K562 (cell line): ENCODE results near the gene UBE2QL1. TPM values are rescaled to one million over a fixed set of nuclear protein-coding genes. Genes with fewer than 3 reads are reported as not detected.
A peak's percentile ranks its signal among the peaks of the same experiment; 100 is the strongest.

ENCODE experiments used
- ASH1L ChIP-seq: fragments of 450-650 bp; IDR thresholded peaks from 2 replicates; pipeline ENCODE4 v1.6.1; 2018; ENCODE audit warnings: borderline replicate concordance, mild to moderate bottlenecking, low read depth; ENCODE audit not compliant: partially characterized antibody
- CHD1 ChIP-seq: fragments of 200-600 bp; sonication (generic); IDR thresholded peaks from one replicate; pipeline ENCODE4 v1.6.1; 2012; ENCODE audit warnings: mild to moderate bottlenecking, moderate library complexity, low read length, inconsistent platforms
- CTCF ChIP-seq, 3 experiments: IDR thresholded peaks in 2 of 3; conservative IDR thresholded peaks in 1 of 3; 2 replicates each; pipeline ENCODE4 v1.5.1; 2011 to 2012; ENCODE audit warnings: low read length in 3 of 3, mild to moderate bottlenecking in 3 of 3, control low read depth in 2 of 3, improper control_type of control experiment in 1 of 3, inconsistent platforms in 1 of 3, low read depth in 1 of 3, mixed read lengths in 1 of 3, moderate library complexity in 1 of 3; ENCODE audit not compliant: insufficient read depth in 2 of 3
- DACH1 ChIP-seq: fragments of 450-650 bp; IDR thresholded peaks from 2 replicates; pipeline ENCODE4 v1.6.1; 2018; ENCODE audit not compliant: partially characterized antibody
- LEF1 ChIP-seq: fragments of 450-650 bp; IDR thresholded peaks from 2 replicates; pipeline ENCODE4 v1.6.1; 2016; ENCODE audit warnings: mild to moderate bottlenecking
- MTF1 ChIP-seq: fragments of 250-450 bp; sonication (Bioruptor Pico); IDR thresholded peaks from 2 replicates; pipeline ENCODE4 v1.9.0; 2021; ENCODE audit warnings: moderate library complexity, mild to moderate bottlenecking, inconsistent platforms, borderline replicate concordance
- PHF21A ChIP-seq: fragments of 450-650 bp; IDR thresholded peaks from 2 replicates; pipeline ENCODE4 v1.6.1; 2017; ENCODE audit warnings: low read depth, borderline replicate concordance
- SMC3 ChIP-seq: conservative IDR thresholded peaks from 2 replicates; pipeline ENCODE4 v1.6.1; 2011; ENCODE audit warnings: low read depth, low read length, improper control_type of control experiment; ENCODE audit not compliant: insufficient read depth
- TARDBP ChIP-seq: fragments of 450-650 bp; IDR thresholded peaks from 2 replicates; pipeline ENCODE4 v1.6.1; 2016
- ZBTB34 ChIP-seq: fragments of 250-450 bp; sonication (Bioruptor Pico); IDR thresholded peaks from 2 replicates; pipeline ENCODE4 v1.8.0; 2021; ENCODE audit warnings: mild to moderate bottlenecking, moderate library complexity
- ZBTB8A ChIP-seq: fragments of 450-650 bp; IDR thresholded peaks from 2 replicates; pipeline ENCODE4 v1.6.1; 2018; ENCODE audit warnings: mild to moderate bottlenecking, moderate library complexity; ENCODE audit not compliant: partially characterized antibody
- ZFP1 ChIP-seq: fragments of 450-650 bp; formaldehyde crosslinking; IDR thresholded peaks from 2 replicates; pipeline ENCODE4 v1.4.0; 2020; ENCODE audit warnings: mild to moderate bottlenecking, mixed read lengths
- ZNF124 ChIP-seq: sonication (generic); formaldehyde crosslinking; IDR thresholded peaks from 2 replicates; pipeline ENCODE4 v1.8.1; 2022; ENCODE audit warnings: missing genetic modification reagents
- ZNF695 ChIP-seq: fragments of 450-650 bp; formaldehyde crosslinking; IDR thresholded peaks from 2 replicates; pipeline ENCODE4 v1.4.0; 2020; ENCODE audit warnings: mild to moderate bottlenecking, moderate library complexity
- ZNF77 ChIP-seq: fragments of 250-450 bp; sonication (Bioruptor Pico); IDR thresholded peaks from 2 replicates; pipeline ENCODE4 v1.5.0; 2020
- polyA plus RNA-seq, 8 experiments: library from polyadenylated mRNA; depleted of rRNA in 4 of 8; stranded (reverse) in 5 of 8; unstranded in 3 of 8; fragments of >200 nt; fragmentation: Nextera tagmentation in 2 of 8; fragmentation: Illumina TruSeq in 1 of 8; extraction: Ambion mirVana in 2 of 8; extraction: Trizol in 1 of 8; gene quantifications; 2 replicates each; pipeline versions ENCODE4 v1.2.1 to v1.2.3, GENCODE V29; 2011 to 2014; ENCODE audit warnings: inconsistent platforms in 1 of 8, missing spikeins in 1 of 8
- total RNA-seq, 7 experiments: library from RNA; depleted of rRNA in 6 of 7; stranded (reverse); fragments of >200 nt in 6 of 7; fragmentation: Illumina TruSeq in 2 of 7; extraction: Trizol in 2 of 7; gene quantifications; 2 replicates each; pipeline versions ENCODE4 v1.2.1 to v1.2.3, GENCODE V29; 2011 to 2021; ENCODE audit warnings: low replicate concordance in 1 of 7

Gene UBE2QL1
- total and polyA plus RNA-seq, 9 of the 15 experiments (the other 6 are each of a cell fraction or from before 2014, with no cell fraction given) = not detected

GRCh38 chr5:6480133-6481051, 31.7 kb downstream of the UBE2QL1 start (continued):
- TF ChIP-seq ZBTB34 (CRISPR knock-in tag) = no peak
- TF ChIP-seq SMC3 = peak; percentile 29; the same call in 1 of the 2 replicates
- no peak for TF ChIP-seq ZFP1 (CRISPR knock-in tag)
- no peak for TF ChIP-seq LEF1
- TF ChIP-seq CTCF (IDR thresholded peaks at IDR 0.05 in 2 of 3, conservative IDR thresholded peaks at IDR 0.05 in 1 of 3; ENCODE audit: insufficient read depth in 2 of 3, low read depth in 1 of 3, low read length in 3 of 3) = peak in 2 of 3 experiments; percentile 35 to 36; a peak in 3 of 6 replicates
- TF ChIP-seq ZNF124 (CRISPR knock-in tag) = no peak
- no peak for TF ChIP-seq ZNF77 (CRISPR knock-in tag)
- no peak for TF ChIP-seq ASH1L
- TF ChIP-seq PHF21A = no peak
- no peak for TF ChIP-seq TARDBP
- TF ChIP-seq ZNF695 (CRISPR knock-in tag) = no peak
- no peak for TF ChIP-seq ZBTB8A
- TF ChIP-seq CHD1 = no peak
- no peak for TF ChIP-seq MTF1 (CRISPR knock-in tag)
- TF ChIP-seq DACH1 = no peak
